ENCODE measurements around the gene MPDZ.

MPDZ gene

GRCh38 chr9:13070612-13071595 is 208.6 kb downstream of the MPDZ start:
- no peak for DNase-seq

GRCh38 chr9:13069498-13069897 is 210.0 kb downstream of the MPDZ start:
- no peak for DNase-seq

- DNase-seq: no peak
Observed at GRCh38 chr9:13064676-13065075, 214.8 kb downstream of the MPDZ start.

GRCh38 chr9:13063880-13064459 is 215.5 kb downstream of the MPDZ start:
- DNase-seq: no peak

- no peak for DNase-seq
Observed at GRCh38 chr9:13061390-13061789, 218.1 kb downstream of the MPDZ start.

All from hematopoietic multipotent progenitor cell treated with erythropoietin and hydrocortisone succinate and interleukin-3 and kit ligand, for 6 days (in vitro differentiated cells).